K562 (cell line): ENCODE results near the gene ATP9B. TPM values are rescaled to one million over a fixed set of nuclear protein-coding genes. Genes with fewer than 3 reads are reported as not detected.

Source experiments
- ATAC-seq: fragments of 200-7000 bp; cut with Tn5 transposase; 3 replicates; pipeline ENCODE4 v1.9.1; 2020; ENCODE audit warnings: moderate library complexity
- BruUV-seq: library from RNA; stranded (reverse); fragments of 400-500 nt; replicated peaks from 2 replicates; lab custom pipeline; 2021; lab: Mats Ljungman, UMichigan
- CTCF ChIA-PET: fragments of 300-600 bp; formaldehyde crosslinking; extraction: SDS; loops from one replicate; lab custom pipeline; 2021; ENCODE audit warnings: low intra/inter-chr PET ratio; lab: Yijun Ruan, JAX
- POLR2A ChIA-PET: fragments of 300-600, 350-650 bp; sonication (Branson Sonifier 250); formaldehyde crosslinking; extraction: SDS; loops from one replicate; lab custom pipeline; 2021; ENCODE audit warnings: antibody characterized with exemption, inconsistent platforms; lab: Yijun Ruan, JAX
- DNase-seq, 4 experiments: peaks; one replicate each; pipeline versions ENCODE4 v3.0.0 to v3.0.0-alpha.2; 2011 to 2018; ENCODE audit warnings: low spot score in 3 of 4, mixed read lengths in 3 of 4; ENCODE audit errors: extremely low read depth in 1 of 4
- FAIRE-seq: peaks from 2 replicates; lab custom pipeline; 2011; peaks lifted over from hg19 to GRCh38; lab: Jason Lieb, UNC
- H2AFZ ChIP-seq: 2 replicates; pipeline ENCODE4 v1.6.0; 2011; ENCODE audit warnings: low read depth, low read length, control low read depth, inconsistent platforms
- H3K27ac ChIP-seq: fragments of 200-600 bp; 3 replicates; pipeline ENCODE4 v1.8.0; 2011; ENCODE audit warnings: low read depth, mild to moderate bottlenecking, control low read depth, inconsistent platforms, low read length, moderate library complexity, mixed read lengths; ENCODE audit errors: extremely low read depth
- H3K27me3 ChIP-seq, 2 experiments: fragments of 300-600 bp in 1 of 2; 2 replicates in 1 of 2; 3 replicates in 1 of 2; pipeline versions ENCODE4 v1.6.0 to v1.8.0; 2011; ENCODE audit warnings: inconsistent platforms in 2 of 2, low read length in 2 of 2, mild to moderate bottlenecking in 1 of 2, mixed read lengths in 1 of 2, moderate library complexity in 1 of 2; ENCODE audit not compliant: control insufficient read depth in 2 of 2, insufficient read depth in 2 of 2
- H3K36me3 ChIP-seq: fragments of 300-600 bp; 3 replicates; pipeline ENCODE4 v1.8.0; 2011; ENCODE audit warnings: mild to moderate bottlenecking, low read length, inconsistent platforms; ENCODE audit not compliant: control insufficient read depth, insufficient read depth
- H3K4me1 ChIP-seq, 2 experiments: fragments of 200-600 bp in 1 of 2; replicated peaks in 1 of 2; 2 replicates in 1 of 2; 3 replicates in 1 of 2; pipeline versions ENCODE4 v1.5.1 to v1.8.0; 2011; ENCODE audit warnings: inconsistent platforms in 2 of 2, low read length in 2 of 2, mild to moderate bottlenecking in 1 of 2, mixed read lengths in 1 of 2, moderate library complexity in 1 of 2; ENCODE audit not compliant: control insufficient read depth in 2 of 2, insufficient read depth in 2 of 2
- H3K4me2 ChIP-seq: 2 replicates; pipeline ENCODE4 v1.6.1; 2011; ENCODE audit warnings: low read length, control low read depth, inconsistent platforms, mixed read lengths; ENCODE audit not compliant: insufficient read depth
- H3K4me3 ChIP-seq: fragments of 200-600 bp; sonication (generic), shearing (Covaris generic); 2 replicates; pipeline ENCODE4 v1.5.1; 2016; ENCODE audit warnings: control low read depth, inconsistent platforms
- H3K79me2 ChIP-seq: fragments of 200-600 bp; 3 replicates; pipeline ENCODE4 v1.8.0; 2011; ENCODE audit warnings: low read length, inconsistent platforms; ENCODE audit not compliant: control insufficient read depth, insufficient read depth
- H3K9ac ChIP-seq, 2 experiments: 2 replicates each; pipeline versions ENCODE4 v1.6.0 to v1.6.1; 2011; ENCODE audit warnings: low read depth in 2 of 2, low read length in 2 of 2, control low read depth in 1 of 2, inconsistent platforms in 1 of 2, mild to moderate bottlenecking in 1 of 2, mixed read lengths in 1 of 2; ENCODE audit not compliant: insufficient read depth in 1 of 2
- H3K9me1 ChIP-seq: one replicate; pipeline ENCODE4 v1.6.0; 2011; ENCODE audit warnings: inconsistent platforms, mild to moderate bottlenecking, low read length, moderate library complexity; ENCODE audit not compliant: control insufficient read depth, insufficient read depth
- H3K9me3 ChIP-seq: replicated peaks from 2 replicates; pipeline ENCODE4 v1.5.1; 2011; ENCODE audit warnings: low read depth, low read length, inconsistent platforms; ENCODE audit not compliant: control insufficient read depth, insufficient read depth
- H4K20me1 ChIP-seq: replicated peaks from 2 replicates; pipeline ENCODE4 v1.6.1; 2011; ENCODE audit warnings: low read length, inconsistent platforms, mixed read lengths; ENCODE audit not compliant: control insufficient read depth, insufficient read depth
- ARID2 ChIP-seq: fragments of 450-650 bp; IDR thresholded peaks from 2 replicates; pipeline ENCODE4 v1.6.1; 2017; ENCODE audit warnings: antibody characterized with exemption, mild to moderate bottlenecking
- CBFB ChIP-seq: sonication (generic); formaldehyde crosslinking; IDR thresholded peaks from 2 replicates; pipeline ENCODE4 v1.4.0; 2020; ENCODE audit warnings: mild to moderate bottlenecking, missing genetic modification reagents
- HOXB6 ChIP-seq: fragments of 250-450 bp; sonication (Bioruptor Pico); IDR thresholded peaks from 2 replicates; pipeline ENCODE4 v1.5.1; 2022; ENCODE audit warnings: mild to moderate bottlenecking, borderline replicate concordance
- KHSRP ChIP-seq: fragments of 450-650 bp; IDR thresholded peaks from 2 replicates; pipeline ENCODE4 v1.6.1; 2017
- LEF1 ChIP-seq: fragments of 450-650 bp; IDR thresholded peaks from 2 replicates; pipeline ENCODE4 v1.6.1; 2016; ENCODE audit warnings: mild to moderate bottlenecking
- MBD1 ChIP-seq: fragments of 250-450 bp; sonication (Bioruptor Pico); IDR thresholded peaks from 2 replicates; pipeline ENCODE4 v1.8.0; 2022; ENCODE audit warnings: inconsistent platforms
- MCM3 ChIP-seq: fragments of 450-650 bp; IDR thresholded peaks from 2 replicates; pipeline ENCODE4 v1.6.1; 2016
- MIER1 ChIP-seq: fragments of 450-650 bp; IDR thresholded peaks from 2 replicates; pipeline ENCODE4 v1.6.1; 2016; ENCODE audit warnings: antibody characterized with exemption, mild to moderate bottlenecking, low read depth
- NFYB ChIP-seq: IDR thresholded peaks from 2 replicates; pipeline ENCODE4 v1.6.1; 2011; ENCODE audit warnings: mild to moderate bottlenecking, moderate library complexity; ENCODE audit not compliant: insufficient read length; ENCODE audit errors: extremely low read depth
- PHB2 ChIP-seq: fragments of 450-650 bp; IDR thresholded peaks from 2 replicates; pipeline ENCODE4 v1.6.1; 2017; ENCODE audit warnings: low read depth
- SIRT6 ChIP-seq: IDR thresholded peaks from one replicate; pipeline ENCODE4 v1.6.1; 2012; ENCODE audit warnings: low read depth, mild to moderate bottlenecking, control low read depth, inconsistent platforms, low read length, moderate library complexity
- SMAD1 ChIP-seq: fragments of 150-350 bp; IDR thresholded peaks from 2 replicates; pipeline ENCODE4 v1.6.1; 2014; ENCODE audit warnings: low read length, low read depth; ENCODE audit not compliant: partially characterized antibody
- SMARCE1 ChIP-seq: fragments of 450-650 bp; IDR thresholded peaks from 2 replicates; pipeline ENCODE4 v1.7.1; 2016; ENCODE audit warnings: mild to moderate bottlenecking
- TAF9B ChIP-seq: fragments of 450-650 bp; IDR thresholded peaks from 2 replicates; pipeline ENCODE4 v1.6.1; 2018; ENCODE audit warnings: mild to moderate bottlenecking; ENCODE audit not compliant: partially characterized antibody
- TOE1 ChIP-seq, 2 experiments: fragments of 450-650 bp in 1 of 2; sonication (generic) in 1 of 2; formaldehyde crosslinking in 1 of 2; IDR thresholded peaks; 2 replicates each; pipeline versions ENCODE4 v1.7.1 to v1.8.0; 2016 to 2022; ENCODE audit warnings: borderline replicate concordance in 2 of 2, mild to moderate bottlenecking in 2 of 2, antibody characterized with exemption in 1 of 2, inconsistent platforms in 1 of 2, low read depth in 1 of 2, missing genetic modification reagents in 1 of 2, moderate library complexity in 1 of 2
- U2AF1 ChIP-seq: fragments of 200-400 bp; formaldehyde crosslinking; optimal IDR thresholded peaks from 2 replicates; pipeline ENCODE3; 2017; ENCODE audit warnings: mild to moderate bottlenecking, low read depth, low read length, moderate library complexity
- YBX1 ChIP-seq: fragments of 450-650 bp; IDR thresholded peaks from 2 replicates; pipeline ENCODE4 v1.7.1; 2016; ENCODE audit warnings: mild to moderate bottlenecking
- ZNF12 ChIP-seq: sonication (generic); formaldehyde crosslinking; IDR thresholded peaks from 2 replicates; pipeline ENCODE4 v1.4.0; 2020; ENCODE audit warnings: mild to moderate bottlenecking, missing genetic modification reagents
- ZNF780A ChIP-seq: fragments of 250-450 bp; sonication (Bioruptor Pico); IDR thresholded peaks from 2 replicates; pipeline ENCODE4 v1.5.0; 2021; ENCODE audit warnings: mild to moderate bottlenecking
- ZSCAN32 ChIP-seq: fragments of 450-650 bp; formaldehyde crosslinking; IDR thresholded peaks from 2 replicates; pipeline ENCODE4 v1.4.0; 2020; ENCODE audit warnings: mild to moderate bottlenecking, moderate library complexity
- WGBS: fragments of 100-300 bp; shearing (Covaris generic); methylation state at CpG from one replicate; pipeline ENCODE4 v1.1.6; 2016; ENCODE audit warnings: low coverage, mixed read lengths; ENCODE audit not compliant: insufficient coverage; ENCODE audit errors: missing lambda C conversion rate; 5-methylcytosine and 5-hydroxymethylcytosine counted together
- in situ Hi-C: fragments of 300-500 bp; cut with MboI; formaldehyde crosslinking; loops from 4 replicates; pipeline ENCODE4 v1.15.0; 2018; ENCODE audit warnings: inconsistent platforms, mixed read lengths
- intact Hi-C: fragments of 100-400 bp; cut with micrococcal nuclease; formaldehyde crosslinking; loops from 2 replicates; pipeline ENCODE4 v1.14.2; 2022
- polyA plus RNA-seq, 8 experiments: library from polyadenylated mRNA; depleted of rRNA in 4 of 8; stranded (reverse) in 5 of 8; unstranded in 3 of 8; fragments of >200 nt; fragmentation: Nextera tagmentation in 2 of 8; fragmentation: Illumina TruSeq in 1 of 8; extraction: Ambion mirVana in 2 of 8; extraction: Trizol in 1 of 8; gene quantifications; 2 replicates each; pipeline versions ENCODE4 v1.2.1 to v1.2.3, GENCODE V29; 2011 to 2014; ENCODE audit warnings: inconsistent platforms in 1 of 8, missing spikeins in 1 of 8
- total RNA-seq, 7 experiments: library from RNA; depleted of rRNA in 6 of 7; stranded (reverse); fragments of >200 nt in 6 of 7; fragmentation: Illumina TruSeq in 2 of 7; extraction: Trizol in 2 of 7; gene quantifications; 2 replicates each; pipeline versions ENCODE4 v1.2.1 to v1.2.3, GENCODE V29; 2011 to 2021; ENCODE audit warnings: low replicate concordance in 1 of 7

The ATP9B gene
- total and polyA plus RNA-seq, 9 of the 15 experiments (the other 6 are each of a cell fraction or from before 2014, with no cell fraction given): 0.66 to 13.2 (median 7.9) TPM

GRCh38 chr18:79356435-79356834, 287.2 kb downstream of the ATP9B start:
- intact Hi-C loops: no loop called here
- BruUV-seq: no TSS peak
- no peak for FAIRE-seq

More at GRCh38 chr18:79356435-79356834, 287.2 kb downstream of the ATP9B start:
- Histone ChIP-seq H3K27me3 (no peaks in the 10 kb centered on the region), H3K79me2 (no peaks in the 10 kb centered on the region), H3K9me1 (no peaks in the 10 kb centered on the region), H3K36me3 (0 out of 3 replicates have a peak, but pooled peaks cover 5% of the 10 kb centered on the region), H3K4me2 (no peak overlapping the region), H4K20me1 (no peaks in the 10 kb centered on the region), H3K4me3 (no peak overlapping the region), H3K4me1 (peaks cover 0 to 3% of the 10 kb centered on the region in 2 experiments; a peak in 2 of 5 replicates), H2AFZ (no peak overlapping the region), H3K9ac (no peak overlapping the region), H3K27ac (no peak overlapping the region), H3K9me3 (no peaks in the 10 kb centered on the region)
- POLR2A ChIA-PET: no interaction called here
- no peak for DNase-seq
- CTCF ChIA-PET: no interaction called here
- 41% methylated on average over 5 of the region's 5 CpGs for WGBS
- no peak for ATAC-seq
- TF ChIP-seq ARID2: no peak
- TF ChIP-seq TAF9B: no peak
- no peak for TF ChIP-seq ZSCAN32
- no peak for TF ChIP-seq MBD1
- TF ChIP-seq HOXB6 (CRISPR knock-in tag): no peak
- TF ChIP-seq SMARCE1: no peak
- TF ChIP-seq SIRT6: no peak
- no peak for TF ChIP-seq KHSRP
- no peak for TF ChIP-seq CBFB (CRISPR knock-in tag)
- TF ChIP-seq TOE1 (IDR thresholded peaks at IDR 0.05; ENCODE audit: borderline replicate concordance): no peak
- no peak for TF ChIP-seq TOE1 (CRISPR knock-in tag; IDR thresholded peaks at IDR 0.05; ENCODE audit: borderline replicate concordance, low read depth)
- TF ChIP-seq PHB2: no peak
- no peak for TF ChIP-seq U2AF1
- no peak for TF ChIP-seq NFYB
- no peak for TF ChIP-seq ZNF12 (CRISPR knock-in tag)
- no peak for TF ChIP-seq LEF1
- TF ChIP-seq MIER1: no peak
- no peak for TF ChIP-seq ZNF780A
- no peak for TF ChIP-seq YBX1
- no peak for TF ChIP-seq SMAD1
- no peak for TF ChIP-seq MCM3
- in situ Hi-C loops: no loop called here
